Prostate gland (tissue), 2 donors: ENCODE measurements around the gene PLA2G5. TPM values are rescaled to one million over a fixed set of nuclear protein-coding genes. Genes with fewer than 3 reads are reported as not detected.

Source experiments
- DNase-seq: peaks from one replicate; pipeline ENCODE4 v3.0.0-alpha.2; 2019; ENCODE audit warnings: low spot score
- H3K27ac ChIP-seq, 2 donors: fragments of 200-600 bp; sonication (generic); 2 replicates each; pipeline ENCODE4 v1.5.1; 2017 to 2019
- H3K27me3 ChIP-seq: fragments of 200-600 bp; sonication (generic); replicated peaks from 2 replicates; pipeline ENCODE4 v1.5.1; 2019; ENCODE audit not compliant: insufficient read depth
- H3K36me3 ChIP-seq, 2 donors: fragments of 200-600 bp; sonication (generic); 1 replicate in 1 of 2; 2 replicates in 1 of 2; pipeline versions ENCODE4 v1.5.1 to v1.8.1; 2017 to 2019
- H3K4me1 ChIP-seq: fragments of 200-600 bp; sonication (generic); replicated peaks from 2 replicates; pipeline ENCODE4 v1.5.1; 2019
- H3K4me3 ChIP-seq, 2 donors: fragments of 200-600 bp; sonication (generic); 2 replicates each; pipeline ENCODE4 v1.5.1; 2017 to 2019
- H3K9me3 ChIP-seq: fragments of 200-600 bp; sonication (generic); 2 replicates; pipeline ENCODE4 v1.5.1; 2017
- CTCF ChIP-seq, 4 experiments: fragments of 200-600 bp in 2 of 4; fragments of 450-650 bp in 2 of 4; sonication (generic) in 2 of 4; IDR thresholded peaks; 1 replicate in 3 of 4; 2 replicates in 1 of 4; pipeline ENCODE4 v1.5.1; 2016 to 2019; ENCODE audit warnings: antibody characterized with exemption in 4 of 4, mild to moderate bottlenecking in 2 of 4, moderate library complexity in 2 of 4
- POLR2A ChIP-seq: fragments of 450-650 bp; IDR thresholded peaks from one replicate; pipeline ENCODE4 v1.6.1; 2016; ENCODE audit warnings: antibody characterized with exemption, mild to moderate bottlenecking
- POLR2AphosphoS5 ChIP-seq: sonication (generic); formaldehyde crosslinking; IDR thresholded peaks from one replicate; pipeline ENCODE4 v1.6.1; 2017; ENCODE audit warnings: antibody characterized with exemption
- WGBS: methylation state at CpG from one replicate; pipeline ENCODE4 v1.1.5; 2018; 5-methylcytosine and 5-hydroxymethylcytosine counted together
- intact Hi-C: fragments of 100-400 bp; cut with DNase I; formaldehyde crosslinking; loops from one replicate; pipeline ENCODE4 v1.14.2; 2022
- total RNA-seq, 2 donors: library from RNA; depleted of rRNA; stranded (reverse); fragments of >200 nt; gene quantifications; one replicate each; pipeline ENCODE4 v1.1.0, GENCODE V29; 2016

The PLA2G5 gene
- total RNA-seq, 2 donors from 2014 or later, result 8.7 to 23.2 TPM

DNA sequence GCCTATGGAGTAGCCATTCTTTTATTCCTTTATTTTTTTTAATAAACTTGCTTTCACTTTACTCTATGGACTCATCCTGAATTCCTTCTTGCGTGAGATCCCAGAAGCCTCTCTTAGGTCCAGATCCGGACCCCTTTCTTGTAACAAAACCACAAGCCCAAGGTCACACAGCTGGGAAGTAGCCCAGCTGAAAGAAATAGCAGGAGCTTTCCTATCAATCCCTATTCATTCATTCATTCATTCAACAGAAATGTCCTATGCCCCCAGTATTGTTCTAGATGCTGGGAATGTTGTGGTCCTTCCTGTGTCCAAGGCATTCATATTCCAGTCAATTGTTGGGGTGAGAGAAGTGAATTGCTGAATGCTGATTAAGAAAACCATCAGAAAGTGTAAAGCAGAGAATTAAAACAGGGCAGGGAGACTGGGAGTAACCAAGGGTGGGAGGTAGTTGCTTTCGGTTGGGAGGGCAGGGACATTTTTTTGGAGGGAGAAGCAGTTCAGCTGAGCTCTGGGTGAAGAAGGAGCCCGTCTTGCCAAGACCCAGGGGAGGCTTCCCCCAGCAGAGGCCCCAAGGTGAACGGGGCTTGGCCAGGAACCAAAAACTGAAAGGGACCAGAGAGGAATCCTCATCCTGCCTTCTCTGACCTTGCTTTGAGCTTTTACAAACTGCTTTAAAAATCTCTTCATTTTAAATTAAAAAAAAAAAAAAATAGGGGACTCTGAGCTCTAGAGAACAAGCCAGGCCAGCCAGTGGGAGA lies 38.6 kb downstream of the PLA2G5 start:
- 61% methylated on average over 5 of the region's 5 CpGs for WGBS
- H3K27me3 ChIP-seq, result no peaks in the 10 kb centered on the region
- intact Hi-C loops, result no loop called here
- H3K9me3 ChIP-seq, result no peaks in the 10 kb centered on the region
- no peak for DNase-seq
- TF ChIP-seq POLR2AphosphoS5, result no peak
- no peaks in the 10 kb centered on the region for H3K4me1 ChIP-seq
- no peak overlapping the region for H3K4me3 ChIP-seq
- no peaks in the 10 kb centered on the region for H3K36me3 ChIP-seq
- no peak overlapping the region for H3K27ac ChIP-seq

DNA sequence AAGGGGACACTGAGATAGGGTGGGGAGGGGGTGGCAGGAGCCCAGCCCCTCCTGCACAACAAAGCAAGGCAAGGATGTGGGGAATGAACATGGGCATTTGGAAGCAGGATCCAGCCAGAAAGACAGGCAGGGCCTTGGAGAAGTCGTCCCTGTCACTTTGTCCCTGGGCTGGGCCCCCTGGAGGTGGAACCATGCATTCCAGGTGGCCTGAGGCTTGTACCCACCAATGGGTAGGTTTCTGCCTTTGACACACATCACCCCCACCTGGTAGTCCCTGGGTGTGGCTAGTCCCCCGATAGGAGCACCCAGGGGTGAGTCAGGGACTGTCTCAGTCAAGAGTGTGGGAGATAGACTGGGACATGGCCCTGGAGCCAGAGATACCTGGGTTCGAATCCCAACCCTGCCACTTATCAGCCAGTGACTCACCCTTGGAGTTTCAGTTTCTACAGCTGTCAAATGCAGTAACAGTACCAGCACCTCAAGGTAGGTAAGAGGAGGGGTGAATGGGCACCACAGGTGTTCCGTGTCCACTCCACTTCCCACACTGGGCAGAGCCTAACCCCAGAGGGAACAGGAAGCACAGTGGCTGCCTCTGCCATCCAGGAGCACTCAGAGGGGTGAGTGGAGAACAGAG lies 39.3 kb downstream of the PLA2G5 start:
- Histone ChIP-seq H3K9me3 (no peaks in the 10 kb centered on the region), H3K27me3 (no peaks in the 10 kb centered on the region), H3K4me1 (no peaks in the 10 kb centered on the region), H3K4me3 (no peak overlapping the region), H3K27ac (no peak overlapping the region), H3K36me3 (no peaks in the 10 kb centered on the region)
- intact Hi-C loops, result no loop called here
- no peak for DNase-seq
- no peak for TF ChIP-seq POLR2A
- TF ChIP-seq POLR2AphosphoS5, result no peak
- no peak for TF ChIP-seq CTCF (IDR thresholded peaks at IDR 0.05)
- 73% methylated on average over 4 of the region's 4 CpGs for WGBS

DNA sequence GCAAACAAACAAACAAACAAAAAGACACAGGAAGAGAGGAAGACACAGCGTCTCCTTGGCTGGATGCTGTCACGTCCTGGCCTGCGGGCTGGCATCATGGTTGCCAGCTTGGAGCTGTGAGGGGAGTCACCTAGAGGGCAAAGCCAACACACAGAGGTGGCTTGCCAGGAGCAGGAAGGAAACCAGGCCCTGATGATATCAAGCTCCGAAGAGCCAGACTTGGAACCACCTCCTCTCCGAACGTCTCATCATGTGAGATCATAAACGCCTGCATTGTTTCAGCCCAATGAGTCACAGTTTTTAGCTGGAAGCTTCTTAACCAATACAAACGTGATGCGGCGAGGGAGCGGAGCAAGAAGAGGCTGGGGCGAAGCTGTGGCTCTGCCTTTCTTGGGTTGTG lies 40.7 kb downstream of the PLA2G5 start:
- H3K36me3 ChIP-seq, result no peaks in the 10 kb centered on the region
- H3K27me3 ChIP-seq, result no peaks in the 10 kb centered on the region
- intact Hi-C loops, result no loop called here
- H3K27ac ChIP-seq, result no peak overlapping the region
- H3K4me1 ChIP-seq, result no peaks in the 10 kb centered on the region
- WGBS, result 66% methylated on average over 12 of the region's 12 CpGs
- DNase-seq, result no peak
- no peak overlapping the region for H3K4me3 ChIP-seq
- TF ChIP-seq POLR2A (no peak), POLR2AphosphoS5 (no peak), CTCF (IDR thresholded peaks at IDR 0.05) (no peak)
- no peaks in the 10 kb centered on the region for H3K9me3 ChIP-seq

GRCh38 chr1:20111452-20111851 lies 41.5 kb downstream of the PLA2G5 start:
- intact Hi-C loops, result no loop called here
- DNase-seq, result no peak
- 94% methylated on average over 5 of the region's 5 CpGs for WGBS
- H3K27ac ChIP-seq, result no peak overlapping the region
- H3K9me3 ChIP-seq, result no peaks in the 10 kb centered on the region
- no peaks in the 10 kb centered on the region for H3K27me3 ChIP-seq
- H3K4me1 ChIP-seq, result no peaks in the 10 kb centered on the region
- no peak overlapping the region for H3K4me3 ChIP-seq
- TF ChIP-seq POLR2A (no peak), CTCF (IDR thresholded peaks at IDR 0.05) (no peak), POLR2AphosphoS5 (no peak)
- no peaks in the 10 kb centered on the region for H3K36me3 ChIP-seq

GRCh38 chr1:20112279-20113000 lies 42.4 kb downstream of the PLA2G5 start:
- TF ChIP-seq CTCF (IDR thresholded peaks at IDR 0.05) (no peak), POLR2A (no peak), POLR2AphosphoS5 (no peak)
- Histone ChIP-seq H3K4me3 (no peak overlapping the region), H3K36me3 (no peaks in the 10 kb centered on the region), H3K27me3 (no peaks in the 10 kb centered on the region), H3K27ac (no peak overlapping the region), H3K9me3 (no peaks in the 10 kb centered on the region), H3K4me1 (no peaks in the 10 kb centered on the region)
- no peak for DNase-seq
- intact Hi-C loops, result no loop called here
- 86% methylated on average over 3 of the region's 3 CpGs for WGBS
